Stimulated activated CD8-positive, alpha-beta memory T cell treated with anti-CD3 and anti-CD28 coated beads, Interleukin-7, amount 100 ng/mL, for 1 hour (primary cell): ENCODE measurements around the gene WDR62.

Experiments used
- DNase-seq, 2 donors: peaks; one replicate each; pipeline ENCODE4 v3.0.0-alpha.2; 2020; ENCODE audit warnings: low read depth in 2 of 2

WDR62 gene

GRCh38 chr19:36079389-36079945, 24.8 kb downstream of the WDR62 start:
- no peak for DNase-seq

GRCh38 chr19:36081385-36081784, 26.7 kb downstream of the WDR62 start:
- DNase-seq = no peak

- DNase-seq = no peak
Measured at GRCh38 chr19:36081894-36082293, 27.2 kb downstream of the WDR62 start.

GRCh38 chr19:36082916-36083315, 28.2 kb downstream of the WDR62 start:
- no peak for DNase-seq

- DNase-seq = no peak
Measured at GRCh38 chr19:36084231-36085009, 29.7 kb downstream of the WDR62 start.

- no peak for DNase-seq
Measured at GRCh38 chr19:36086326-36086725, 31.6 kb downstream of the WDR62 start.

- DNase-seq = no peak
Measured at GRCh38 chr19:36089847-36090246, 35.1 kb downstream of the WDR62 start.

GRCh38 chr19:36090910-36091695, 36.4 kb downstream of the WDR62 start:
- no peak for DNase-seq

GRCh38 chr19:36092566-36092965, 37.9 kb downstream of the WDR62 start:
- no peak for DNase-seq

GRCh38 chr19:36093146-36093662, 38.5 kb downstream of the WDR62 start:
- no peak for DNase-seq

GRCh38 chr19:36093687-36094086, 39.0 kb downstream of the WDR62 start:
- no peak for DNase-seq

GRCh38 chr19:36097036-36097435, 42.3 kb downstream of the WDR62 start:
- no peak for DNase-seq

GRCh38 chr19:36099166-36099785, 44.6 kb downstream of the WDR62 start:
- no peak for DNase-seq

- no peak for DNase-seq
Measured at GRCh38 chr19:36100476-36100875, 45.8 kb downstream of the WDR62 start.

GRCh38 chr19:36101550-36102327, 47.0 kb downstream of the WDR62 start:
- DNase-seq = no peak

- no peak for DNase-seq
Measured at GRCh38 chr19:36103040-36103626, 48.4 kb downstream of the WDR62 start.

GRCh38 chr19:36103842-36104552, 49.3 kb downstream of the WDR62 start:
- no peak for DNase-seq

GRCh38 chr19:36106441-36106840, 51.7 kb downstream of the WDR62 start:
- no peak for DNase-seq

- DNase-seq = no peak
Measured at GRCh38 chr19:36106991-36107390, 52.3 kb downstream of the WDR62 start.

GRCh38 chr19:36108684-36109083, 54.0 kb downstream of the WDR62 start:
- DNase-seq = no peak
